SU-DHL-6 (cell line): ENCODE results near the gene PTBP3.
A peak's percentile ranks its signal among the peaks of the same experiment; 100 is the strongest.

Experiments used
- H2AFZ ChIP-seq: fragments of 200-600 bp; sonication (generic); 2 replicates; pipeline ENCODE4 v1.6.1; 2014; ENCODE audit warnings: low read depth, mild to moderate bottlenecking, moderate library complexity, mixed read lengths, antibody characterized with exemption, low read length; ENCODE audit not compliant: severe bottlenecking
- H3F3A ChIP-seq: fragments of 200-600 bp; shearing (Covaris generic); 2 replicates; pipeline ENCODE4 v1.6.0; 2016; ENCODE audit warnings: antibody characterized with exemption, mild to moderate bottlenecking; ENCODE audit not compliant: insufficient read depth
- H3K27ac ChIP-seq: fragments of 200-600 bp; sonication (generic); 2 replicates; pipeline ENCODE4 v1.5.1; 2016; ENCODE audit warnings: low read depth, mild to moderate bottlenecking, low read length, moderate library complexity, mixed read lengths
- H3K27me3 ChIP-seq: fragments of 200-600 bp; sonication (generic), shearing (Covaris generic); 2 replicates; pipeline ENCODE4 v1.6.0; 2014; ENCODE audit warnings: mild to moderate bottlenecking, low read length
- H3K36me3 ChIP-seq: fragments of 200-600 bp; sonication (generic); 2 replicates; pipeline ENCODE4 v1.6.1; 2014; ENCODE audit warnings: mild to moderate bottlenecking, low read length, mixed read lengths
- H3K4me2 ChIP-seq: fragments of 300-600, 200-600 bp; shearing (Covaris generic), sonication (generic); 2 replicates; pipeline ENCODE4 v1.6.0; 2014; ENCODE audit warnings: low read length, low read depth, mild to moderate bottlenecking; ENCODE audit not compliant: poor library complexity, severe bottlenecking
- H3K4me3 ChIP-seq: fragments of 200-600 bp; sonication (generic); 2 replicates; pipeline ENCODE4 v1.5.1; 2014; ENCODE audit warnings: antibody characterized with exemption, low read length, mild to moderate bottlenecking, mixed read lengths; ENCODE audit not compliant: insufficient read depth, poor library complexity, severe bottlenecking
- H3K79me2 ChIP-seq: fragments of 200-600 bp; sonication (generic); 2 replicates; pipeline ENCODE4 v1.6.1; 2014; ENCODE audit warnings: mild to moderate bottlenecking, low read length, moderate library complexity; ENCODE audit not compliant: insufficient read depth
- H3K9ac ChIP-seq: fragments of 200-600 bp; sonication (generic); 2 replicates; pipeline ENCODE4 v1.7.0; 2014; ENCODE audit warnings: mild to moderate bottlenecking, low read length
- H3K9me2 ChIP-seq: fragments of 200-600 bp; sonication (generic); replicated peaks from 2 replicates; pipeline ENCODE4 v1.6.1; 2014; ENCODE audit warnings: low read length; ENCODE audit not compliant: insufficient read depth
- H3K9me3 ChIP-seq: fragments of 200-600 bp; sonication (generic); 2 replicates; pipeline ENCODE4 v1.6.1; 2014; ENCODE audit warnings: low read length, mixed read lengths; ENCODE audit not compliant: insufficient read depth
- H4K20me1 ChIP-seq: fragments of 200-600 bp; sonication (generic); 2 replicates; pipeline ENCODE4 v1.6.1; 2014; ENCODE audit warnings: low read depth, mild to moderate bottlenecking, antibody characterized with exemption, low read length, moderate library complexity, mixed read lengths
- EZH2phosphoT487 ChIP-seq: fragments of 200-600 bp; sonication (generic), shearing (Covaris generic); conservative IDR thresholded peaks from 2 replicates; pipeline ENCODE4 v1.6.1; 2018; ENCODE audit warnings: mild to moderate bottlenecking, antibody characterized with exemption, low read length, moderate library complexity, mixed read lengths
- TF ChIP-seq, protein P1 (sequence below): fragments of 200-600 bp; sonication (generic); IDR thresholded peaks from one replicate; pipeline ENCODE4 v1.5.1; 2017; ENCODE audit warnings: antibody characterized with exemption, mild to moderate bottlenecking, low read length, moderate library complexity; ENCODE audit not compliant: insufficient read depth, poor library complexity, severe bottlenecking

Gene PTBP3

DNA sequence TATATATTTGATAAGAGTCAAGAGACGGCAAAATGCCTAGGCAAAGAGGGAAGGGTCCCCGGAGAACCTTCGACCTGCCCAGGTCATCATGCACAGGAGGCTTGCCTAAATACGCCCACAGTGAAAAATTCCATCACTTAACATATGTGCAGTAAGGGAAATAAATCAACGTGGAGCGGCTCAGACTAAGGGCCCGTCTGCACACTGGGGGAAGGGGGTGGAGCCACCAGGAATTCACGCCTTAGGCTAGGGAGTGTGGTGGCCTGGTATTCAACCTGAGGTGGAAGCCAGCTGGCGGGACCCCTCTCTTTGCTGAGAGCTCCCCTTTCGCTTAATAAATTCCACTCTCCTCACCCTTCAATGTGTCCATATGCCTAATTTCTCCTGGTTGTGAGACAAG, 8.3 kb downstream of the PTBP3 start:
- Histone ChIP-seq H3K36me3 (no peaks in the 10 kb centered on the region), H4K20me1 (peaks cover 6% of the 10 kb centered on the region)

DNA sequence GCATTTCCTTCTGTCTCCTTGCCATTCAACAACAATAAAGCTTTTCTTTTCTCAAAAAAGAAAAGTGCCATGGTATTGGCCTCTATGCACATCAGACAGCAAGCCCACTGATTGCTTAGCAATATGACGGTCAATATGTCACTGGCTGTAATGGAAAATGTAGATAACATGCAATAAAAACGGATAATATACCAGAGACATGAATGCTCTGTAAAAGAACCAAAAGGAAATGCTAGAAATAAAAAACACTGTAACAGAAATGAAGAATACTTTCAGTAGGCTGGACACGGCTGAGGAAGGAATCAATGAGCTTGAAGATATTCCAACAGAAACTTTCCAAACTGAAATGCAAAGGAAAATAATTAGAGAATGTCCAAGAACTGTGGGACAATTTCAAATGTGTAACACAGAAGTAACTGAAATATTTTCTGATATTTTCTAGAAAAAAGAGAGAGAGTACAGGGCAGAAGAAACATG, 10.0 kb downstream of the PTBP3 start:
- no peaks in the 10 kb centered on the region for H3K36me3 ChIP-seq
- no peaks in the 10 kb centered on the region for H3K9me2 ChIP-seq
- peaks cover 100% of the 10 kb centered on the region for H3K79me2 ChIP-seq
- H3K4me3 ChIP-seq, result no peak overlapping the region
- H2AFZ ChIP-seq, result no peak overlapping the region
- H3K27ac ChIP-seq, result no peak overlapping the region
- H3K4me2 ChIP-seq, result no peak overlapping the region
- H3F3A ChIP-seq, result no peaks in the 10 kb centered on the region
- TF ChIP-seq, protein P1, sequence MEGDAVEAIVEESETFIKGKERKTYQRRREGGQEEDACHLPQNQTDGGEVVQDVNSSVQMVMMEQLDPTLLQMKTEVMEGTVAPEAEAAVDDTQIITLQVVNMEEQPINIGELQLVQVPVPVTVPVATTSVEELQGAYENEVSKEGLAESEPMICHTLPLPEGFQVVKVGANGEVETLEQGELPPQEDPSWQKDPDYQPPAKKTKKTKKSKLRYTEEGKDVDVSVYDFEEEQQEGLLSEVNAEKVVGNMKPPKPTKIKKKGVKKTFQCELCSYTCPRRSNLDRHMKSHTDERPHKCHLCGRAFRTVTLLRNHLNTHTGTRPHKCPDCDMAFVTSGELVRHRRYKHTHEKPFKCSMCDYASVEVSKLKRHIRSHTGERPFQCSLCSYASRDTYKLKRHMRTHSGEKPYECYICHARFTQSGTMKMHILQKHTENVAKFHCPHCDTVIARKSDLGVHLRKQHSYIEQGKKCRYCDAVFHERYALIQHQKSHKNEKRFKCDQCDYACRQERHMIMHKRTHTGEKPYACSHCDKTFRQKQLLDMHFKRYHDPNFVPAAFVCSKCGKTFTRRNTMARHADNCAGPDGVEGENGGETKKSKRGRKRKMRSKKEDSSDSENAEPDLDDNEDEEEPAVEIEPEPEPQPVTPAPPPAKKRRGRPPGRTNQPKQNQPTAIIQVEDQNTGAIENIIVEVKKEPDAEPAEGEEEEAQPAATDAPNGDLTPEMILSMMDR, result no peak
- TF ChIP-seq EZH2phosphoT487, result no peak
- H3K9me3 ChIP-seq, result no peaks in the 10 kb centered on the region
- H4K20me1 ChIP-seq, result peaks cover 5% of the 10 kb centered on the region; the same call in 1 of the 2 replicates
- H3K9ac ChIP-seq, result no peak overlapping the region
- H3K27me3 ChIP-seq, result no peaks in the 10 kb centered on the region

More for the DNA sequence above, 8.3 kb downstream of the PTBP3 start:
- no peak overlapping the region for H3K27ac ChIP-seq
- no peak overlapping the region for H3K9ac ChIP-seq
- no peak overlapping the region for H2AFZ ChIP-seq
- H3K4me3 ChIP-seq, result no peak overlapping the region
- no peaks in the 10 kb centered on the region for H3K9me2 ChIP-seq
- TF ChIP-seq, protein P1, result no peak
- TF ChIP-seq EZH2phosphoT487, result no peak
- peaks cover 100% of the 10 kb centered on the region for H3K79me2 ChIP-seq
- no peaks in the 10 kb centered on the region for H3F3A ChIP-seq
- H3K27me3 ChIP-seq, result no peaks in the 10 kb centered on the region
- peak overlapping the region; percentile 24 for H3K4me2 ChIP-seq
- no peaks in the 10 kb centered on the region for H3K9me3 ChIP-seq

DNA sequence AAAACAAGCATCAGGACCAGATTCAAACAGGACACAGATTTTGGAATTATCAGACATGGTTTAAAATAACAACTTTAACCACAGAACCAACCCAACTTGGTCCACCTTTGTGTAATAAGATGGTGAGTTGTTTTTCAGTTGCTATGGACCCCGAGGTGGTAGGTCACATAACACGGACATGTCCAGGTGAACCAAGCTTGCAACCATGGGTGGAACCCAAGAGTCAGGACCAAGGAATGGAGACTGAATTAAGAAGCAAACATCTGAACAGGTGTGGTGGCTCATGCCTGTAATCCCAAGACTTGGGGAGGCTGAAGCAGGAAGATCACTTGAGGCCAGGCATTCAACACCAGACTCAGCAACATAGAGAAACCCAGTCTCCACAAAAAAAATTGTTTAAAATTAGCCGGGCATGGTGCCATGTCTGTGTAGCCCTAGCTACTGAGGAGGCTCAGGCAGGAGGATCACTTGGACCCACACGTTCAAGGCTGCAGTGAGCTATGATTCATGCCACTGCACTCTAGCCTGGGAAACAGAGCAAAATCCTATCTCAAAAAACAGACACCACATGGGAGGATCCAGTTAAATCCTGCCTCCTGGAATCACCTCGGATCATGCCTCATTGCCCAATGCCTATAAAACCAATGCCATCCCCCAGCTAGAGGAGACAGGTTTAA, 10.6 kb downstream of the PTBP3 start:
- Histone ChIP-seq H3K9me3 (no peaks in the 10 kb centered on the region), H3K36me3 (no peaks in the 10 kb centered on the region), H3K9ac (no peak overlapping the region), H3F3A (no peaks in the 10 kb centered on the region), H4K20me1 (0 out of 2 replicates have a peak, but pooled peaks cover 5% of the 10 kb centered on the region), H3K27me3 (no peaks in the 10 kb centered on the region), H3K27ac (no peak overlapping the region), H3K4me2 (no peak overlapping the region), H3K79me2 (peaks cover 100% of the 10 kb centered on the region), H3K4me3 (no peak overlapping the region), H2AFZ (no peak overlapping the region), H3K9me2 (no peaks in the 10 kb centered on the region)
- no peak for TF ChIP-seq EZH2phosphoT487
- TF ChIP-seq, protein P1, result no peak
